ENCODE results near the gene SCLY. TPM values are rescaled to one million over a fixed set of nuclear protein-coding genes. Genes with fewer than 3 reads are reported as not detected.

The SCLY gene
- total and polyA plus RNA-seq, 2 experiments from 2014 or later, result 12.7 to 21.1 TPM

DNA sequence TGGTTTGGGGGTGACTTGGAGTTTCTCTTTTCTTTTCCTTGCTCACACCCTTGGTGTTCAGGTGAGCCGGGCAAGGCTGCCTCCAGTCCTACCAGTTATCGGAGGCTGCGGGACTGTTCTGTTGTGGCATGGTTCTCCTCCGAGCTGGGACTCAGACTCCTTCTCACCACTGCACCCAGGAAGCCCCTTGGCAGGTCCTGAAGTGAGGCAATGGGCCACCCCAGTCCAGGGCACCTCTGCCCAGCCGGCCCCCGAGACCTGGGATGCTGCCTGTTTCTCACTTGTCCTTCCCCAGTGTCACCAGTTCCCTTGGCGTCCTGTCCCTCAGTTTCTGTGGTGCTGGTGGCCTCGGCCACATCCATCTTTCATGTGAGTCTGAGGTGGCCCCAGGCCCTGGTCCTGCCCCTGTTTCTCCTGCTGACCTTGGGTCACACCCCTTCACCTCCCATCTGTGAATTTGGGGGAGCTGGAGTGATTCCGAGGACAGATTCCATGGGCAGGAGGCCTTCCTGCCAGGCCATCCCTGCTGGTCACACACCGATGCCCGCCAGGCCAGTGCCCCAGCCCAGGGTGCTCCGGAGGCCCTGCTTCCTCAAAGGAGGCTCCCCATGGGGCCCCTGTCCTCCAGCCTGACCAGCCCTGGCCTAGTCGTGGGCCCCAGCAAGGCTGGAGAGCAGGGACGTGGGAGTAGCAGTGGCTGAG, 71.1 kb downstream of the SCLY start:
- no peaks in the 10 kb centered on the region for H3K36me3 ChIP-seq (replicated peaks; ENCODE audit: insufficient read depth, low read depth)
- no peak overlapping the region for H2AFZ ChIP-seq
- H3K79me2 ChIP-seq, result no peaks in the 10 kb centered on the region
- 94% methylated on average over 14 of the region's 14 CpGs for WGBS (ENCODE audit: low lambda C conversion rate, missing lambda C conversion rate)
- H3K27ac ChIP-seq, result no peak overlapping the region
- no peaks in the 10 kb centered on the region for H3K4me1 ChIP-seq (ENCODE audit: insufficient read depth)
- no peaks in the 10 kb centered on the region for H4K20me1 ChIP-seq (ENCODE audit: insufficient read depth, poor library complexity, severe bottlenecking)
- no peaks in the 10 kb centered on the region for H3K27me3 ChIP-seq
- no peaks in the 10 kb centered on the region for H3K9me3 ChIP-seq (ENCODE audit: low read depth)
- H3K4me2 ChIP-seq, result no peak overlapping the region
- DNase-seq (ENCODE audit: low spot score), result no peak
- no peaks in the 10 kb centered on the region for H3K9me2 ChIP-seq (replicated peaks; ENCODE audit: insufficient read depth)
- TF ChIP-seq EZH2phosphoT487 (IDR thresholded peaks at IDR 0.05; ENCODE audit: low read depth, severe bottlenecking, unreplicated experiment), result no peak
- TF ChIP-seq, protein P1, sequence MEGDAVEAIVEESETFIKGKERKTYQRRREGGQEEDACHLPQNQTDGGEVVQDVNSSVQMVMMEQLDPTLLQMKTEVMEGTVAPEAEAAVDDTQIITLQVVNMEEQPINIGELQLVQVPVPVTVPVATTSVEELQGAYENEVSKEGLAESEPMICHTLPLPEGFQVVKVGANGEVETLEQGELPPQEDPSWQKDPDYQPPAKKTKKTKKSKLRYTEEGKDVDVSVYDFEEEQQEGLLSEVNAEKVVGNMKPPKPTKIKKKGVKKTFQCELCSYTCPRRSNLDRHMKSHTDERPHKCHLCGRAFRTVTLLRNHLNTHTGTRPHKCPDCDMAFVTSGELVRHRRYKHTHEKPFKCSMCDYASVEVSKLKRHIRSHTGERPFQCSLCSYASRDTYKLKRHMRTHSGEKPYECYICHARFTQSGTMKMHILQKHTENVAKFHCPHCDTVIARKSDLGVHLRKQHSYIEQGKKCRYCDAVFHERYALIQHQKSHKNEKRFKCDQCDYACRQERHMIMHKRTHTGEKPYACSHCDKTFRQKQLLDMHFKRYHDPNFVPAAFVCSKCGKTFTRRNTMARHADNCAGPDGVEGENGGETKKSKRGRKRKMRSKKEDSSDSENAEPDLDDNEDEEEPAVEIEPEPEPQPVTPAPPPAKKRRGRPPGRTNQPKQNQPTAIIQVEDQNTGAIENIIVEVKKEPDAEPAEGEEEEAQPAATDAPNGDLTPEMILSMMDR (IDR thresholded peaks at IDR 0.05; ENCODE audit: poor library complexity), result no peak
- TF ChIP-seq EZH2 (IDR thresholded peaks at IDR 0.05; ENCODE audit: borderline replicate concordance), result no peak
- H3K4me3 ChIP-seq, result no peak overlapping the region

DNA sequence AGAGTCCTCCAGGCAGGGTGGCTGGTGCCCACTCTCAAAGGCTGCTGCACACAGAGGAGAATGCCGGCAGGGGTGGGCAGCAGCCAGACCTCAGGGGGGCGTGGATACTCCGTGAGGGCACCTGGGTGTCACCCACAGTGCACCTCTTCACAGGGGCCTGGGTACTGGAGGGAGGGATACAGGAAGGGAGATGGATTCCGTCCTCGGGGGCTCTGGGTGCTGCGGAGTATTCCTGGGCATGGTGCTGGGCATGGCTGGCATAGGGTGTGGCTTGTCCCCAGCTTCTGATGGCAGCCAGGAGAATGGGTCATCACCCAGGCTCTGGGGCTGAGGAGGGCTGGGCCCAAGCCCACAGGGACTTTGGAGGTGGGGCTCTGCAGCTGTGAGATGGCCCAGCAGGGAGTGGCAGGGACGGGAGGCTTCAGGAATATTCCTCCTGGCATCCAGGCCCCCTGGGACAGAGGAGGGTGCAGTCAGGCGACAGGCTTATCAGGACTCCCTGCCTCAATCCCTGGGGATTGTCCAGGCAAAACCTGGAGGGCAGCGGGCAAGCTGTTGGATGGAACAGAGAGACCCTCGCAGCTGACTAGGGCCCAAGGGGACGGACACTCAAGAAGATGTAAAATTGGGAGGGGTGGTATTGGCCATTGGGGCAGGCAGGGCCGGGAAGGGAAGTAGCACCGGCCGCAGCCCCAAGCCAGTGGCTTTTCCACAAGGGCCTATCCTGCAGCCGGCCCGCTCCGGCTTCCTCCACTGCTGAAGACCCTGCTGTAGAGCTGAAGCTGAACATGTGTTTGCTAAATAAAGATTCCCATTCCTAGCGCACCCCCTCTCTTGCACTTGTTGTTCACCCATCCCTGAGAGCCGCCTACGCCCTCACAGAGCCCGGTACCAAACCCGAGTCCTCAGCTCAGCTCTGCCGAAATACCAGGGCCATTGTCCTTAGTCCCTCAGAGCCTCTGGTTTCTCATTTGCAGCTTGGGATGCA, 72.0 kb downstream of the SCLY start:
- Histone ChIP-seq H3K27ac (no peak overlapping the region), H3K79me2 (no peaks in the 10 kb centered on the region)
- 95% methylated on average over 23 of the region's 23 CpGs for WGBS (ENCODE audit: low lambda C conversion rate, missing lambda C conversion rate)

DNA sequence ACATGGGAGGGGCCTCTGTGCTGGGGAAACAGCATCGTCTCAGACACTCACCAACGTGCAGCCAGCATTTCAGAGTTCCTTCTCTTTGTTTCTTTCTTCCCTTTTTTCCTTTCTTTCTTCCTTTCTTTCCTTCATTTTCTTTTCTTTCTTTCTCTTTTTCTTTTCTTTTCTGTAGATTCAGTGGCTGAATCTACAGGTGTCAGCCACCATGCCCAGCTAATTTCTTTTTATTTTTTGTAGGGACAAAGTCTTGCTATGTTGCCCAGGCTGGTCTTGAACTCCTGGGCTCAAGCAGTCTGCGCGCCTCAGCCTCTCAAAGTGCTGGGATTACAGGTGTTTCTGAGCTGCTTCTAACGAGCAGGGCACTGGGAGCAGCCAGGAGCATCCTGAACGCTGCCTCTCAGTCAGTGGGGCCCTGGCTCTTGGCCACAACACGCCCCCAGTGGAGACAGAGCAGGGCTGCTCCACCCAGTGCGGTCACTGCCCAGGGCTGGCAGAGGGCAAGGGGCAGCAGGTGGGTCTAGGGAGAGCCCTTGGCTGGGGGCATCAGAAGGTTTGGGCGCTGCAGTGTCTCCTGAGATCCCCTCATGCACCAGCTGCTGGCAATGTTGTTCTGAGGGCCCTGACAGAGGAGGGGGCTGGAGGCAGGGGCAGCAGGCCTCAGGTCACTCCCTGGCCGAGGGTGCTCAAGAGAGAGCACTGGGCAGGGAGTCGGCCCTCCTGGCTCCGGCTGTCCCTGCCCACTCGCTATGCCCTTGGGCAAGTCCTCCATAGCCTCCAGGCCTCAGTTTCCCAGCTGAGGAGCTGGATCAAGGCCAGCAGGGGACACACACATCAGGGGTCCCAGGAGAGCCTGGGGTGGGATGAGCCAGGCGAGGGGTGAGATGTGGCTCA, 72.9 kb downstream of the SCLY start:
- no peak overlapping the region for H3K27ac ChIP-seq
- TF ChIP-seq EZH2phosphoT487 (IDR thresholded peaks at IDR 0.05; ENCODE audit: low read depth, severe bottlenecking, unreplicated experiment) (no peak), EZH2 (IDR thresholded peaks at IDR 0.05; ENCODE audit: borderline replicate concordance) (no peak)
- TF ChIP-seq, protein P1 (IDR thresholded peaks at IDR 0.05; ENCODE audit: poor library complexity), result no peak
- H3K4me2 ChIP-seq, result no peak overlapping the region
- H3K4me1 ChIP-seq (ENCODE audit: insufficient read depth), result peaks cover 4% of the 10 kb centered on the region
- H3K79me2 ChIP-seq, result no peaks in the 10 kb centered on the region
- no peak for DNase-seq (ENCODE audit: low spot score)
- no peak overlapping the region for H3K4me3 ChIP-seq
- no peak overlapping the region for H2AFZ ChIP-seq
- no peaks in the 10 kb centered on the region for H3K27me3 ChIP-seq
- H3K9me3 ChIP-seq (ENCODE audit: low read depth), result no peaks in the 10 kb centered on the region
- H3K9me2 ChIP-seq (replicated peaks; ENCODE audit: insufficient read depth), result no peaks in the 10 kb centered on the region
- H4K20me1 ChIP-seq (ENCODE audit: insufficient read depth, poor library complexity, severe bottlenecking), result no peaks in the 10 kb centered on the region
- H3K36me3 ChIP-seq (replicated peaks; ENCODE audit: insufficient read depth, low read depth), result no peaks in the 10 kb centered on the region
- WGBS (ENCODE audit: low lambda C conversion rate, missing lambda C conversion rate), result 80% methylated on average over 14 of the region's 14 CpGs

More for the DNA sequence above, 72.0 kb downstream of the SCLY start:
- TF ChIP-seq, protein P1 (IDR thresholded peaks at IDR 0.05; ENCODE audit: poor library complexity), result no peak
- TF ChIP-seq EZH2 (IDR thresholded peaks at IDR 0.05; ENCODE audit: borderline replicate concordance) (no peak), EZH2phosphoT487 (IDR thresholded peaks at IDR 0.05; ENCODE audit: low read depth, severe bottlenecking, unreplicated experiment) (no peak)
- Histone ChIP-seq H2AFZ (no peak overlapping the region), H4K20me1 (ENCODE audit: insufficient read depth, poor library complexity, severe bottlenecking) (no peaks in the 10 kb centered on the region), H3K4me2 (no peak overlapping the region), H3K9me3 (ENCODE audit: low read depth) (no peaks in the 10 kb centered on the region), H3K9me2 (replicated peaks; ENCODE audit: insufficient read depth) (no peaks in the 10 kb centered on the region), H3K4me1 (ENCODE audit: insufficient read depth) (no peaks in the 10 kb centered on the region), H3K36me3 (replicated peaks; ENCODE audit: insufficient read depth, low read depth) (no peaks in the 10 kb centered on the region), H3K4me3 (no peak overlapping the region), H3K27me3 (no peaks in the 10 kb centered on the region)
- DNase-seq (ENCODE audit: low spot score), result no peak

Measured in hepatocyte (in vitro differentiated cells).